Globus pallidus (tissue), 1 donor: ENCODE data around the gene CCDC27.
A peak's percentile ranks its signal among the peaks of the same experiment; 100 is the strongest.

Source experiments
- DNase-seq: peaks from one replicate; pipeline ENCODE4 v3.0.0-alpha.2; 2015; ENCODE audit warnings: low spot score

The CCDC27 gene

GRCh38 chr1:3752400-3752945, at the start of gene CCDC27:
TSS of gene CCDC27 (plus strand) at chr1:3752450. CDS start at chr1:3752482, 32 bp downstream.
- no peak for DNase-seq

GRCh38 chr1:3702528-3702927, 49.7 kb upstream of the CCDC27 start:
- no peak for DNase-seq

GRCh38 chr1:3702990-3703728, 49.1 kb upstream of the CCDC27 start:
- DNase-seq = no peak

- DNase-seq = no peak
Measured at GRCh38 chr1:3703786-3704371, 48.4 kb upstream of the CCDC27 start.

- no peak for DNase-seq
Measured at GRCh38 chr1:3705341-3705950, 46.8 kb upstream of the CCDC27 start.

GRCh38 chr1:3706651-3707297, 45.5 kb upstream of the CCDC27 start:
- DNase-seq = no peak

- no peak for DNase-seq
Measured at GRCh38 chr1:3707298-3707938, 44.8 kb upstream of the CCDC27 start.

- no peak for DNase-seq
Measured at GRCh38 chr1:3707939-3708328, 44.3 kb upstream of the CCDC27 start.

GRCh38 chr1:3708791-3709190, 43.5 kb upstream of the CCDC27 start:
- DNase-seq = no peak

- no peak for DNase-seq
Measured at GRCh38 chr1:3710251-3710650, 42.0 kb upstream of the CCDC27 start.

- no peak for DNase-seq
Measured at GRCh38 chr1:3711381-3711779, 40.9 kb upstream of the CCDC27 start.

GRCh38 chr1:3711780-3712451, 40.3 kb upstream of the CCDC27 start:
- no peak for DNase-seq

- peak; percentile 94 for DNase-seq
Measured at GRCh38 chr1:3712573-3713535, 39.4 kb upstream of the CCDC27 start.

GRCh38 chr1:3713840-3714239, 38.4 kb upstream of the CCDC27 start:
- DNase-seq = no peak

- peak; percentile 92 for DNase-seq
Measured at GRCh38 chr1:3714284-3714741, 37.9 kb upstream of the CCDC27 start.

- DNase-seq = no peak
Measured at GRCh38 chr1:3714814-3715213, 37.4 kb upstream of the CCDC27 start.

- no peak for DNase-seq
Measured at GRCh38 chr1:3716351-3716750, 35.9 kb upstream of the CCDC27 start.

GRCh38 chr1:3717041-3717714, 35.1 kb upstream of the CCDC27 start:
- no peak for DNase-seq

- no peak for DNase-seq
Measured at GRCh38 chr1:3717715-3718601, 34.3 kb upstream of the CCDC27 start.
